HEK293 (cell line): ENCODE data around the gene CA11.
A peak's percentile ranks its signal among the peaks of the same experiment; 100 is the strongest.

Experiments used
- BCL11A ChIP-seq: fragments of 450-650 bp; formaldehyde crosslinking; IDR thresholded peaks from 2 replicates; pipeline ENCODE4 v1.5.1; 2016; ENCODE audit warnings: low read depth, missing biosample characterization, missing genetic modification characterization
- ELK4 ChIP-seq: IDR thresholded peaks from 2 replicates; pipeline ENCODE4 v1.6.1; 2011; ENCODE audit warnings: mild to moderate bottlenecking, low read depth, low read length, borderline replicate concordance
- FEZF1 ChIP-seq: fragments of 450-650 bp; formaldehyde crosslinking; IDR thresholded peaks from 2 replicates; pipeline ENCODE4 v1.5.1; 2016; ENCODE audit warnings: missing biosample characterization, missing genetic modification characterization
- GLI4 ChIP-seq: fragments of 450-650 bp; formaldehyde crosslinking; IDR thresholded peaks from 2 replicates; pipeline ENCODE4 v1.5.1; 2016; ENCODE audit warnings: missing biosample characterization, missing genetic modification characterization
- IKZF3 ChIP-seq: fragments of 450-650 bp; IDR thresholded peaks from 2 replicates; pipeline ENCODE4 v1.5.0; 2018; ENCODE audit warnings: missing biosample characterization, mild to moderate bottlenecking, missing genetic modification characterization, moderate library complexity
- KLF1 ChIP-seq: fragments of 450-650 bp; formaldehyde crosslinking; IDR thresholded peaks from 2 replicates; pipeline ENCODE4 v1.5.1; 2016; ENCODE audit warnings: missing biosample characterization, missing genetic modification characterization
- KLF9 ChIP-seq: fragments of 450-650 bp; formaldehyde crosslinking; IDR thresholded peaks from 2 replicates; pipeline ENCODE4 v1.5.1; 2016; ENCODE audit warnings: missing biosample characterization, missing genetic modification characterization, low read depth
- MEIS1 ChIP-seq: sonication (generic); formaldehyde crosslinking; IDR thresholded peaks from 2 replicates; pipeline ENCODE4 v1.8.1; 2022; ENCODE audit warnings: missing genetic modification reagents, mild to moderate bottlenecking, borderline replicate concordance
- ZEB2 ChIP-seq: fragments of 450-650 bp; formaldehyde crosslinking; IDR thresholded peaks from 2 replicates; pipeline ENCODE4 v1.5.1; 2016; ENCODE audit warnings: missing biosample characterization, missing genetic modification characterization
- ZNF121 ChIP-seq: fragments of 450-650 bp; formaldehyde crosslinking; IDR thresholded peaks from 2 replicates; pipeline ENCODE4 v1.5.1; 2016; ENCODE audit warnings: missing biosample characterization, missing genetic modification characterization
- ZNF140 ChIP-seq: fragments of 450-650 bp; formaldehyde crosslinking; IDR thresholded peaks from 2 replicates; pipeline ENCODE4 v1.5.1; 2016; ENCODE audit warnings: missing biosample characterization, missing genetic modification characterization
- ZNF24 ChIP-seq: fragments of 450-650 bp; formaldehyde crosslinking; IDR thresholded peaks from 2 replicates; pipeline ENCODE4 v1.5.1; 2016; ENCODE audit warnings: missing biosample characterization, missing genetic modification characterization
- ZNF366 ChIP-seq: fragments of 450-650 bp; formaldehyde crosslinking; conservative IDR thresholded peaks from 2 replicates; pipeline ENCODE4 v1.5.1; 2016; ENCODE audit warnings: missing biosample characterization, missing genetic modification characterization
- ZNF394 ChIP-seq: fragments of 450-650 bp; formaldehyde crosslinking; IDR thresholded peaks from 2 replicates; pipeline ENCODE4 v1.5.1; 2016; ENCODE audit warnings: missing biosample characterization, missing genetic modification characterization, mild to moderate bottlenecking, moderate library complexity, borderline replicate concordance
- ZNF555 ChIP-seq: fragments of 450-650 bp; formaldehyde crosslinking; conservative IDR thresholded peaks from 2 replicates; pipeline ENCODE4 v1.5.1; 2017; ENCODE audit warnings: missing biosample characterization, mild to moderate bottlenecking, missing genetic modification characterization, inconsistent platforms
- ZNF596 ChIP-seq: fragments of 450-650 bp; IDR thresholded peaks from 2 replicates; pipeline ENCODE4 v1.5.0; 2018; ENCODE audit warnings: missing biosample characterization, mild to moderate bottlenecking, missing genetic modification characterization, moderate library complexity
- ZNF777 ChIP-seq: fragments of 450-650 bp; formaldehyde crosslinking; IDR thresholded peaks from 2 replicates; pipeline ENCODE4 v1.5.1; 2017; ENCODE audit warnings: missing biosample characterization, missing genetic modification characterization, borderline replicate concordance
- TF ChIP-seq, protein P1 (sequence below): fragments of 450-650 bp; formaldehyde crosslinking; IDR thresholded peaks from 2 replicates; pipeline ENCODE4 v1.5.1; 2017; ENCODE audit warnings: missing biosample characterization, missing genetic modification characterization
- TF ChIP-seq, protein P2 (sequence below): fragments of 450-650 bp; formaldehyde crosslinking; IDR thresholded peaks from 2 replicates; pipeline ENCODE4 v1.5.0; 2017; ENCODE audit warnings: missing biosample characterization, missing genetic modification characterization, borderline replicate concordance
- TF ChIP-seq, protein P3 (sequence below): fragments of 450-650 bp; formaldehyde crosslinking; IDR thresholded peaks from 2 replicates; pipeline ENCODE4 v1.5.1; 2016; ENCODE audit warnings: missing biosample characterization, missing genetic modification characterization
- TF ChIP-seq, protein P4 (sequence below): fragments of 450-650 bp; formaldehyde crosslinking; IDR thresholded peaks from 2 replicates; pipeline ENCODE4 v1.5.1; 2016; ENCODE audit warnings: missing biosample characterization, missing genetic modification characterization, low read depth
- TF ChIP-seq, protein P5 (sequence below): fragments of 450-650 bp; formaldehyde crosslinking; IDR thresholded peaks from 2 replicates; pipeline ENCODE4 v1.5.1; 2016; ENCODE audit warnings: missing biosample characterization, missing genetic modification characterization
- TF ChIP-seq, protein P6 (sequence below): fragments of 450-650 bp; formaldehyde crosslinking; IDR thresholded peaks from 2 replicates; pipeline ENCODE4 v1.5.1; 2016; ENCODE audit warnings: missing biosample characterization, missing genetic modification characterization
- TF ChIP-seq, protein P7 (sequence below): fragments of 450-650 bp; formaldehyde crosslinking; IDR thresholded peaks from 2 replicates; pipeline ENCODE4 v1.5.1; 2016; ENCODE audit warnings: missing biosample characterization, missing genetic modification characterization

The CA11 gene

DNA sequence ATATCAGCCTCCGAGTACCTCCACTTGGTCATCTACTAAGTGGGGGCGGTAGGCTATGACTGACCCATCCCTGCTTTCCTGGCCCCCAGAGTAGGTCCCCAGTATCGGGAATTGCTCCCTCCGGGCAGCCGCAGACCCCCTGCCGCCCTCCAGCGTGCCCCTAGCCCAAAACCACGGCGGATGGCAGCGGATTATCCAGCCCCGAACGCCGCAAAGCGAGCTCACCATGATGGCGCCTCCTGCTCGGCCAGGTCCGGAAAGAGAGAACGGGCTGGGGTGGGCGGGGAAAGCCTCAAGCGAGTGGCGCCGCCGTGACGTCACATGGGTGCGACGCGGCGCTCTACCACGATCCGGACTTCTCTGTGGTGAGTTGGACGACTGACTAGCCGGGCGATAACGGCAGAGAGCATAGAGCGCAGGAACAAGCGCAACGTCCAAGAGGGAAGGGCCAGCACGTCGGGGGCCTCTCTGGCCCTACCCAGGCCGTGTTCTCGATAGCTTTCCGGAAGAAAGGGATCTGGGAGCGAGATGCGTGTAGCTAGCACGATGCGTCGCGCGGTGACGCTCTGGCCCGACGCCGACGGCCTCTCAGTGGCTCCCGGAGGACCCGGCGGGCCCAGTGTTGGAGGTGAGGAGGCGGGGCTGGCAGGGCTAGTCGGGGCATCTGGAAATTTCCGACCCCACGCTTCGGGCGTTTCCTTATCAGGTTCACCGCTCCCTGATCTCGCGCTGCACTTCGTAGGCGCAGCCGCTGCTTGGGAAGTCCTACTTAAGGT, 26.9 kb downstream of the CA11 start, which contains the start of the genes RPL18 and SPHK2 (continued):
- TF ChIP-seq ZNF24 (tag by site-specific recombination) (peak; percentile 95; the same call in 1 of the 2 replicates), FEZF1 (tag by site-specific recombination) (peak; percentile 53; the same call in 1 of the 2 replicates), ZNF140 (no peak), IKZF3 (tag by site-specific recombination) (0 out of 2 replicates have a peak, but pooled peaks have one; percentile 35), ZNF121 (tag by site-specific recombination) (peak; percentile 80), GLI4 (tag by site-specific recombination) (0 out of 2 replicates have a peak, but pooled peaks have one; percentile 20), BCL11A (tag by site-specific recombination) (no peak; the same call in 1 of the 2 replicates), MEIS1 (CRISPR knock-in tag) (no peak), ELK4 (peak; percentile 19; the same call in 1 of the 2 replicates), KLF9 (peak; percentile 87), ZNF394 (tag by site-specific recombination) (peak; percentile 37), KLF1 (no peak; the same call in 1 of the 2 replicates), ZEB2 (peak; percentile 93), ZNF777 (tag by site-specific recombination) (peak; percentile 78; the same call in 1 of the 2 replicates), ZNF596 (tag by site-specific recombination) (no peak), ZNF555 (tag by site-specific recombination) (no peak), ZNF366 (tag by site-specific recombination) (peak; percentile 89)
- TF ChIP-seq, protein P1, sequence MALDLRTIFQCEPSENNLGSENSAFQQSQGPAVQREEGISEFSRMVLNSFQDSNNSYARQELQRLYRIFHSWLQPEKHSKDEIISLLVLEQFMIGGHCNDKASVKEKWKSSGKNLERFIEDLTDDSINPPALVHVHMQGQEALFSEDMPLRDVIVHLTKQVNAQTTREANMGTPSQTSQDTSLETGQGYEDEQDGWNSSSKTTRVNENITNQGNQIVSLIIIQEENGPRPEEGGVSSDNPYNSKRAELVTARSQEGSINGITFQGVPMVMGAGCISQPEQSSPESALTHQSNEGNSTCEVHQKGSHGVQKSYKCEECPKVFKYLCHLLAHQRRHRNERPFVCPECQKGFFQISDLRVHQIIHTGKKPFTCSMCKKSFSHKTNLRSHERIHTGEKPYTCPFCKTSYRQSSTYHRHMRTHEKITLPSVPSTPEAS (tag by site-specific recombination), result peak; percentile 8; the same call in 1 of the 2 replicates
- TF ChIP-seq, protein P2, sequence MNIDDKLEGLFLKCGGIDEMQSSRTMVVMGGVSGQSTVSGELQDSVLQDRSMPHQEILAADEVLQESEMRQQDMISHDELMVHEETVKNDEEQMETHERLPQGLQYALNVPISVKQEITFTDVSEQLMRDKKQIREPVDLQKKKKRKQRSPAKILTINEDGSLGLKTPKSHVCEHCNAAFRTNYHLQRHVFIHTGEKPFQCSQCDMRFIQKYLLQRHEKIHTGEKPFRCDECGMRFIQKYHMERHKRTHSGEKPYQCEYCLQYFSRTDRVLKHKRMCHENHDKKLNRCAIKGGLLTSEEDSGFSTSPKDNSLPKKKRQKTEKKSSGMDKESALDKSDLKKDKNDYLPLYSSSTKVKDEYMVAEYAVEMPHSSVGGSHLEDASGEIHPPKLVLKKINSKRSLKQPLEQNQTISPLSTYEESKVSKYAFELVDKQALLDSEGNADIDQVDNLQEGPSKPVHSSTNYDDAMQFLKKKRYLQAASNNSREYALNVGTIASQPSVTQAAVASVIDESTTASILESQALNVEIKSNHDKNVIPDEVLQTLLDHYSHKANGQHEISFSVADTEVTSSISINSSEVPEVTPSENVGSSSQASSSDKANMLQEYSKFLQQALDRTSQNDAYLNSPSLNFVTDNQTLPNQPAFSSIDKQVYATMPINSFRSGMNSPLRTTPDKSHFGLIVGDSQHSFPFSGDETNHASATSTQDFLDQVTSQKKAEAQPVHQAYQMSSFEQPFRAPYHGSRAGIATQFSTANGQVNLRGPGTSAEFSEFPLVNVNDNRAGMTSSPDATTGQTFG (tag by site-specific recombination), result peak; percentile 47; the same call in 1 of the 2 replicates
- TF ChIP-seq, protein P3, sequence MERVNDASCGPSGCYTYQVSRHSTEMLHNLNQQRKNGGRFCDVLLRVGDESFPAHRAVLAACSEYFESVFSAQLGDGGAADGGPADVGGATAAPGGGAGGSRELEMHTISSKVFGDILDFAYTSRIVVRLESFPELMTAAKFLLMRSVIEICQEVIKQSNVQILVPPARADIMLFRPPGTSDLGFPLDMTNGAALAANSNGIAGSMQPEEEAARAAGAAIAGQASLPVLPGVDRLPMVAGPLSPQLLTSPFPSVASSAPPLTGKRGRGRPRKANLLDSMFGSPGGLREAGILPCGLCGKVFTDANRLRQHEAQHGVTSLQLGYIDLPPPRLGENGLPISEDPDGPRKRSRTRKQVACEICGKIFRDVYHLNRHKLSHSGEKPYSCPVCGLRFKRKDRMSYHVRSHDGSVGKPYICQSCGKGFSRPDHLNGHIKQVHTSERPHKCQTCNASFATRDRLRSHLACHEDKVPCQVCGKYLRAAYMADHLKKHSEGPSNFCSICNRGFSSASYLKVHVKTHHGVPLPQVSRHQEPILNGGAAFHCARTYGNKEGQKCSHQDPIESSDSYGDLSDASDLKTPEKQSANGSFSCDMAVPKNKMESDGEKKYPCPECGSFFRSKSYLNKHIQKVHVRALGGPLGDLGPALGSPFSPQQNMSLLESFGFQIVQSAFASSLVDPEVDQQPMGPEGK, result peak; percentile 60
- TF ChIP-seq, protein P4, sequence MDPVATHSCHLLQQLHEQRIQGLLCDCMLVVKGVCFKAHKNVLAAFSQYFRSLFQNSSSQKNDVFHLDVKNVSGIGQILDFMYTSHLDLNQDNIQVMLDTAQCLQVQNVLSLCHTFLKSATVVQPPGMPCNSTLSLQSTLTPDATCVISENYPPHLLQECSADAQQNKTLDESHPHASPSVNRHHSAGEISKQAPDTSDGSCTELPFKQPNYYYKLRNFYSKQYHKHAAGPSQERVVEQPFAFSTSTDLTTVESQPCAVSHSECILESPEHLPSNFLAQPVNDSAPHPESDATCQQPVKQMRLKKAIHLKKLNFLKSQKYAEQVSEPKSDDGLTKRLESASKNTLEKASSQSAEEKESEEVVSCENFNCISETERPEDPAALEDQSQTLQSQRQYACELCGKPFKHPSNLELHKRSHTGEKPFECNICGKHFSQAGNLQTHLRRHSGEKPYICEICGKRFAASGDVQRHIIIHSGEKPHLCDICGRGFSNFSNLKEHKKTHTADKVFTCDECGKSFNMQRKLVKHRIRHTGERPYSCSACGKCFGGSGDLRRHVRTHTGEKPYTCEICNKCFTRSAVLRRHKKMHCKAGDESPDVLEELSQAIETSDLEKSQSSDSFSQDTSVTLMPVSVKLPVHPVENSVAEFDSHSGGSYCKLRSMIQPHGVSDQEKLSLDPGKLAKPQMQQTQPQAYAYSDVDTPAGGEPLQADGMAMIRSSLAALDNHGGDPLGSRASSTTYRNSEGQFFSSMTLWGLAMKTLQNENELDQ (tag by site-specific recombination), result no peak
- TF ChIP-seq, protein P5, sequence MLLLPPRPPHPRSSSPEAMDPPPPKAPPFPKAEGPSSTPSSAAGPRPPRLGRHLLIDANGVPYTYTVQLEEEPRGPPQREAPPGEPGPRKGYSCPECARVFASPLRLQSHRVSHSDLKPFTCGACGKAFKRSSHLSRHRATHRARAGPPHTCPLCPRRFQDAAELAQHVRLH, result peak; percentile 78
- TF ChIP-seq, protein P6, sequence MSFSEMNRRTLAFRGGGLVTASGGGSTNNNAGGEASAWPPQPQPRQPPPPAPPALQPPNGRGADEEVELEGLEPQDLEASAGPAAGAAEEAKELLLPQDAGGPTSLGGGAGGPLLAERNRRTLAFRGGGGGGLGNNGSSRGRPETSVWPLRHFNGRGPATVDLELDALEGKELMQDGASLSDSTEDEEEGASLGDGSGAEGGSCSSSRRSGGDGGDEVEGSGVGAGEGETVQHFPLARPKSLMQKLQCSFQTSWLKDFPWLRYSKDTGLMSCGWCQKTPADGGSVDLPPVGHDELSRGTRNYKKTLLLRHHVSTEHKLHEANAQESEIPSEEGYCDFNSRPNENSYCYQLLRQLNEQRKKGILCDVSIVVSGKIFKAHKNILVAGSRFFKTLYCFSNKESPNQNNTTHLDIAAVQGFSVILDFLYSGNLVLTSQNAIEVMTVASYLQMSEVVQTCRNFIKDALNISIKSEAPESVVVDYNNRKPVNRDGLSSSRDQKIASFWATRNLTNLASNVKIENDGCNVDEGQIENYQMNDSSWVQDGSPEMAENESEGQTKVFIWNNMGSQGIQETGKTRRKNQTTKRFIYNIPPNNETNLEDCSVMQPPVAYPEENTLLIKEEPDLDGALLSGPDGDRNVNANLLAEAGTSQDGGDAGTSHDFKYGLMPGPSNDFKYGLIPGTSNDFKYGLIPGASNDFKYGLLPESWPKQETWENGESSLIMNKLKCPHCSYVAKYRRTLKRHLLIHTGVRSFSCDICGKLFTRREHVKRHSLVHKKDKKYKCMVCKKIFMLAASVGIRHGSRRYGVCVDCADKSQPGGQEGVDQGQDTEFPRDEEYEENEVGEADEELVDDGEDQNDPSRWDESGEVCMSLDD (tag by site-specific recombination), result peak; percentile 49; the same call in 1 of the 2 replicates
- TF ChIP-seq, protein P7, sequence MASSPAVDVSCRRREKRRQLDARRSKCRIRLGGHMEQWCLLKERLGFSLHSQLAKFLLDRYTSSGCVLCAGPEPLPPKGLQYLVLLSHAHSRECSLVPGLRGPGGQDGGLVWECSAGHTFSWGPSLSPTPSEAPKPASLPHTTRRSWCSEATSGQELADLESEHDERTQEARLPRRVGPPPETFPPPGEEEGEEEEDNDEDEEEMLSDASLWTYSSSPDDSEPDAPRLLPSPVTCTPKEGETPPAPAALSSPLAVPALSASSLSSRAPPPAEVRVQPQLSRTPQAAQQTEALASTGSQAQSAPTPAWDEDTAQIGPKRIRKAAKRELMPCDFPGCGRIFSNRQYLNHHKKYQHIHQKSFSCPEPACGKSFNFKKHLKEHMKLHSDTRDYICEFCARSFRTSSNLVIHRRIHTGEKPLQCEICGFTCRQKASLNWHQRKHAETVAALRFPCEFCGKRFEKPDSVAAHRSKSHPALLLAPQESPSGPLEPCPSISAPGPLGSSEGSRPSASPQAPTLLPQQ (tag by site-specific recombination), result peak; percentile 96
